Measurements from ENCODE around the gene DGCR8. TPM values are rescaled to one million over a fixed set of nuclear protein-coding genes. Genes with fewer than 3 reads are reported as not detected.

Gene DGCR8
- total RNA-seq, result 20.3 TPM
- polyA plus RNA-seq, result 22.5 TPM
- long read RNA-seq, donor 1, result 0 reads
- long read RNA-seq, donor 2, full-length matches to known transcripts, result 4 of 4 reads
- long read RNA-seq, donor 2, partial matches to known transcripts, result 0 of 4 reads
- long read RNA-seq, donor 2, other reads (novel, unspliced or antisense), result 0 of 4 reads
- long read RNA-seq, donor 3, full-length matches to known transcripts, result 4 of 4 reads
- long read RNA-seq, donor 3, partial matches to known transcripts, result 0 of 4 reads
- long read RNA-seq, donor 3, other reads (novel, unspliced or antisense), result 0 of 4 reads
- long read RNA-seq, donor 4, result 0 reads
- long read RNA-seq, donor 5, full-length matches to known transcripts, result 2 of 2 reads
- long read RNA-seq, donor 5, partial matches to known transcripts, result 0 of 2 reads
- long read RNA-seq, donor 5, other reads (novel, unspliced or antisense), result 0 of 2 reads
- long read RNA-seq, donor 6, full-length matches to known transcripts, result 1 of 1 reads
- long read RNA-seq, donor 6, partial matches to known transcripts, result 0 of 1 reads
- long read RNA-seq, donor 6, other reads (novel, unspliced or antisense), result 0 of 1 reads
- long read RNA-seq, donor 7, full-length matches to known transcripts, result 1 of 1 reads
- long read RNA-seq, donor 7, partial matches to known transcripts, result 0 of 1 reads
- long read RNA-seq, donor 7, other reads (novel, unspliced or antisense), result 0 of 1 reads
- long read RNA-seq, donor 8, full-length matches to known transcripts, result 1 of 1 reads
- long read RNA-seq, donor 8, partial matches to known transcripts, result 0 of 1 reads
- long read RNA-seq, donor 8, other reads (novel, unspliced or antisense), result 0 of 1 reads
- long read RNA-seq, donor 9, result 0 reads
- long read RNA-seq, donor 10, result 0 reads

- WGBS, result under 1% methylated on average over 100 of the region's 100 CpGs
- H3K27ac ChIP-seq (ENCODE audit: low read depth in 1 of 2, low read length in 1 of 2), result peak within 1 kb of the TSS; percentile 76 to 81
- H3K27me3 ChIP-seq (ENCODE audit: control insufficient read depth in 2 of 2, insufficient read depth in 1 of 2, low read length in 1 of 2), result no peaks in the 10 kb centered on the region
- H3K4me1 ChIP-seq (ENCODE audit: control insufficient read depth in 2 of 2, insufficient read depth in 2 of 2, low read length in 2 of 2), result peaks cover 15 to 40% of the 10 kb centered on the region in 2 donors
- H3K36me3 ChIP-seq (ENCODE audit: control insufficient read depth in 2 of 2, insufficient read depth in 2 of 2, low read length in 1 of 2), result peaks cover 7 to 11% of the 10 kb centered on the region in 2 donors
- H3K4me3 ChIP-seq (ENCODE audit: low read length in 2 of 2), result peak within 1 kb of the TSS; percentile 89 to 96
- peak; percentile 48 to 88 (median 73) for DNase-seq (ENCODE audit: low read depth in 6 of 9, low spot score in 9 of 9)
- H3K9me3 ChIP-seq (ENCODE audit: control insufficient read depth in 2 of 2, insufficient read depth in 1 of 2, low read length in 1 of 2), result no peaks in the 10 kb centered on the region
These were observed at the start of gene DGCR8 for GRCh38 chr22:20079745-20080444. DGCR8 (plus strand) TSS chr22:20080241; CDS start chr22:20085964, 5,723 bp downstream.

GRCh38 chr22:20031732-20032406 lies 48.2 kb upstream of the DGCR8 start:
- H3K27me3 ChIP-seq (ENCODE audit: control insufficient read depth in 2 of 2, insufficient read depth in 1 of 2, low read length in 1 of 2), result no peaks in the 10 kb centered on the region
- peaks cover 2 to 30% of the 10 kb centered on the region in 2 donors for H3K36me3 ChIP-seq (ENCODE audit: control insufficient read depth in 2 of 2, insufficient read depth in 2 of 2, low read length in 1 of 2)
- WGBS, result 97% methylated on average over 16 of the region's 16 CpGs
- H3K27ac ChIP-seq (ENCODE audit: low read depth in 1 of 2, low read length in 1 of 2), result no peak overlapping the region
- H3K4me1 ChIP-seq (ENCODE audit: control insufficient read depth in 2 of 2, insufficient read depth in 2 of 2, low read length in 2 of 2), result no peaks in the 10 kb centered on the region
- peaks cover 0 to 1% of the 10 kb centered on the region in 2 donors for H3K9me3 ChIP-seq (ENCODE audit: control insufficient read depth in 2 of 2, insufficient read depth in 1 of 2, low read length in 1 of 2)
- H3K4me3 ChIP-seq (ENCODE audit: low read length in 2 of 2), result no peak overlapping the region
- no peak for DNase-seq (ENCODE audit: low read depth in 6 of 9, low spot score in 9 of 9)

GRCh38 chr22:20032407-20032991 lies 47.5 kb upstream of the DGCR8 start:
- H3K27ac ChIP-seq (ENCODE audit: low read depth in 1 of 2, low read length in 1 of 2), result no peak overlapping the region
- no peaks in the 10 kb centered on the region for H3K4me1 ChIP-seq (ENCODE audit: control insufficient read depth in 2 of 2, insufficient read depth in 2 of 2, low read length in 2 of 2)
- no peak for DNase-seq (ENCODE audit: low read depth in 6 of 9, low spot score in 9 of 9)
- WGBS, result 99% methylated on average over 7 of the region's 7 CpGs
- peaks cover 7 to 36% of the 10 kb centered on the region in 2 donors for H3K36me3 ChIP-seq (ENCODE audit: control insufficient read depth in 2 of 2, insufficient read depth in 2 of 2, low read length in 1 of 2)
- H3K27me3 ChIP-seq (ENCODE audit: control insufficient read depth in 2 of 2, insufficient read depth in 1 of 2, low read length in 1 of 2), result no peaks in the 10 kb centered on the region
- no peak overlapping the region for H3K4me3 ChIP-seq (ENCODE audit: low read length in 2 of 2)
- peaks cover 0 to 1% of the 10 kb centered on the region in 2 donors for H3K9me3 ChIP-seq (ENCODE audit: control insufficient read depth in 2 of 2, insufficient read depth in 1 of 2, low read length in 1 of 2)

GRCh38 chr22:20033045-20033706 lies 46.9 kb upstream of the DGCR8 start:
- no peak for DNase-seq (ENCODE audit: low read depth in 6 of 9, low spot score in 9 of 9)
- Histone ChIP-seq H3K36me3 (ENCODE audit: control insufficient read depth in 2 of 2, insufficient read depth in 2 of 2, low read length in 1 of 2) (peaks cover 9 to 42% of the 10 kb centered on the region in 2 donors), H3K27me3 (ENCODE audit: control insufficient read depth in 2 of 2, insufficient read depth in 1 of 2, low read length in 1 of 2) (no peaks in the 10 kb centered on the region), H3K27ac (ENCODE audit: low read depth in 1 of 2, low read length in 1 of 2) (no peak overlapping the region), H3K4me3 (ENCODE audit: low read length in 2 of 2) (no peak overlapping the region), H3K4me1 (ENCODE audit: control insufficient read depth in 2 of 2, insufficient read depth in 2 of 2, low read length in 2 of 2) (no peaks in the 10 kb centered on the region), H3K9me3 (ENCODE audit: control insufficient read depth in 2 of 2, insufficient read depth in 1 of 2, low read length in 1 of 2) (peaks cover 0 to 1% of the 10 kb centered on the region in 2 donors)
- 97% methylated on average over 14 of the region's 14 CpGs for WGBS

GRCh38 chr22:20034143-20034542 lies 45.9 kb upstream of the DGCR8 start:
- no peak overlapping the region for H3K4me3 ChIP-seq (ENCODE audit: low read length in 2 of 2)
- DNase-seq (ENCODE audit: low read depth in 6 of 9, low spot score in 9 of 9), result no peak
- H3K4me1 ChIP-seq (ENCODE audit: control insufficient read depth in 2 of 2, insufficient read depth in 2 of 2, low read length in 2 of 2), result no peaks in the 10 kb centered on the region
- peaks cover 16 to 49% of the 10 kb centered on the region in 2 donors for H3K36me3 ChIP-seq (ENCODE audit: control insufficient read depth in 2 of 2, insufficient read depth in 2 of 2, low read length in 1 of 2)
- peaks cover 0 to 1% of the 10 kb centered on the region in 2 donors for H3K9me3 ChIP-seq (ENCODE audit: control insufficient read depth in 2 of 2, insufficient read depth in 1 of 2, low read length in 1 of 2)
- no peak overlapping the region for H3K27ac ChIP-seq (ENCODE audit: low read depth in 1 of 2, low read length in 1 of 2)
- no peaks in the 10 kb centered on the region for H3K27me3 ChIP-seq (ENCODE audit: control insufficient read depth in 2 of 2, insufficient read depth in 1 of 2, low read length in 1 of 2)
- WGBS, result 85% methylated on average over 5 of the region's 5 CpGs

- DNase-seq (ENCODE audit: low read depth in 6 of 9, low spot score in 9 of 9), result no peak
- peaks cover 16 to 49% of the 10 kb centered on the region in 2 donors for H3K36me3 ChIP-seq (ENCODE audit: control insufficient read depth in 2 of 2, insufficient read depth in 2 of 2, low read length in 1 of 2)
These were observed 44.5 kb upstream of the DGCR8 start for GRCh38 chr22:20035375-20036083.

GRCh38 chr22:20036084-20036482 lies 44.0 kb upstream of the DGCR8 start:
- Histone ChIP-seq H3K9me3 (ENCODE audit: control insufficient read depth in 2 of 2, insufficient read depth in 1 of 2, low read length in 1 of 2) (peaks cover 0 to 1% of the 10 kb centered on the region in 2 donors), H3K27ac (ENCODE audit: low read depth in 1 of 2, low read length in 1 of 2) (no peak overlapping the region), H3K36me3 (ENCODE audit: control insufficient read depth in 2 of 2, insufficient read depth in 2 of 2, low read length in 1 of 2) (peaks cover 16 to 54% of the 10 kb centered on the region in 2 donors), H3K4me3 (ENCODE audit: low read length in 2 of 2) (no peak overlapping the region), H3K27me3 (ENCODE audit: control insufficient read depth in 2 of 2, insufficient read depth in 1 of 2, low read length in 1 of 2) (no peaks in the 10 kb centered on the region), H3K4me1 (ENCODE audit: control insufficient read depth in 2 of 2, insufficient read depth in 2 of 2, low read length in 2 of 2) (no peaks in the 10 kb centered on the region)
- no peak for DNase-seq (ENCODE audit: low read depth in 6 of 9, low spot score in 9 of 9)
- 92% methylated on average over 10 of the region's 10 CpGs for WGBS

More at GRCh38 chr22:20035375-20036083, 44.5 kb upstream of the DGCR8 start:
- Histone ChIP-seq H3K27ac (ENCODE audit: low read depth in 1 of 2, low read length in 1 of 2) (no peak overlapping the region), H3K9me3 (ENCODE audit: control insufficient read depth in 2 of 2, insufficient read depth in 1 of 2, low read length in 1 of 2) (peaks cover 0 to 1% of the 10 kb centered on the region in 2 donors), H3K4me3 (ENCODE audit: low read length in 2 of 2) (no peak overlapping the region), H3K4me1 (ENCODE audit: control insufficient read depth in 2 of 2, insufficient read depth in 2 of 2, low read length in 2 of 2) (no peaks in the 10 kb centered on the region), H3K27me3 (ENCODE audit: control insufficient read depth in 2 of 2, insufficient read depth in 1 of 2, low read length in 1 of 2) (no peaks in the 10 kb centered on the region)
- 93% methylated on average over 16 of the region's 16 CpGs for WGBS
